Measurements from ENCODE around the gene LRRC1.
"Not testable (repeated sequence)": the region's sequence is repeated elsewhere in the genome, so short reads cannot be mapped to it uniquely, and the experiment has no call there.

Gene LRRC1

DNA sequence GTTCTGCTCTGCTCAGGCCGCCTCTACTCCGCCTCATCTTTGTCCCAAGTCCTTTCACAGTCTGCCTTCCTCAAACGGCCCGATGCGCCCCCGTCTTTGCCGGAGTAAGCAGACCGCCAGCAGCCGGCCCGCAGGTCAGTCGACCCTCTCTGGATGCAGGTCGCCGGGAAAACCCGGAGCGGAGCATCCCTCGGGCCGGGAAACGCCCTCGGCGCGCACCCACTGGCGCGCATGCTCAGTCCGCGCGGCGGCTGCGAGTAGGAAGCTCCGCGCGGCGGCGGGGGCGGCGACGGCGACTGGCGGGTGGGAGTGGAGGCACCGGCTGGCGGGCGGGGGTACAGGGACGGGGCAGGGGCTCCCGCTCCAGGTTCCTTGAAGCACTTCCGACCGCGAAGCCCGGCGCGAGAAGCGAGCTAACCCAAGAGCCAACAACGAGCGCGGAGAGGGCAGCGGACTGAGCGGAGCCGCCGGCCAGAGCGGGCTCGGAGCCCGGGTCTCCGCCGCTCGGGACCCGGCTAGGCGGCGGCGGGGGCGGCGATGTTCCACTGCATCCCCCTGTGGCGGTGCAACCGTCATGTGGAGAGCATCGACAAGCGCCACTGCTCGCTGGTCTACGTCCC lies at the start of gene LRRC1:
TSS of gene LRRC1 (plus strand) at position 286 of the 620 bp plus-strand sequence. CDS start at position 538, 252 bp downstream.
- DNase-seq: peak; percentile 88 to 89

GRCh38 chr6:53746442-53747103 lies 48.2 kb upstream of the LRRC1 start:
- no peak for DNase-seq

GRCh38 chr6:53750052-53750650 lies 44.7 kb upstream of the LRRC1 start:
- no peak for DNase-seq

GRCh38 chr6:53751417-53751816 lies 43.4 kb upstream of the LRRC1 start:
- DNase-seq: no peak

DNA sequence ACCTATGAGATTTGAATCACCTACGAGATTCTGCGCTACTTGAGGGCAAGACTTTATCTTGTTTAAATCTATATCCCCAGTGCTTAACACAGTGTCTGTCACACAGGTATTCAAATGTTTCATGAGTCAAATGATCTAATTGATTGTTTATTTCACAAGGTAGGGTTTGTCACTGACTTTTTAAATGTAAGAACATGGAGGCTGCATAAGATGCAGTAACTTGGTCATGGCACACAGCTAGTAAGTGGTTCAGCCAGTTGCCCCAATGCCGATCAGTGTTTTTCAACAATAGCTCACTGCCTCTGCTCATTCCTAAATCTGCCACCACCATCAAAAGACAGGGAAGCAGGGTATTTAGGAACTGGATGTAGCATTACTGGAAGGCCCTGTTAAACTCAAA lies 42.4 kb upstream of the LRRC1 start:
- no peak for DNase-seq

- DNase-seq: no peak
These were observed 41.9 kb upstream of the LRRC1 start for GRCh38 chr6:53752856-53753255.

GRCh38 chr6:53754330-53754729 lies 40.5 kb upstream of the LRRC1 start:
- no peak for DNase-seq

DNA sequence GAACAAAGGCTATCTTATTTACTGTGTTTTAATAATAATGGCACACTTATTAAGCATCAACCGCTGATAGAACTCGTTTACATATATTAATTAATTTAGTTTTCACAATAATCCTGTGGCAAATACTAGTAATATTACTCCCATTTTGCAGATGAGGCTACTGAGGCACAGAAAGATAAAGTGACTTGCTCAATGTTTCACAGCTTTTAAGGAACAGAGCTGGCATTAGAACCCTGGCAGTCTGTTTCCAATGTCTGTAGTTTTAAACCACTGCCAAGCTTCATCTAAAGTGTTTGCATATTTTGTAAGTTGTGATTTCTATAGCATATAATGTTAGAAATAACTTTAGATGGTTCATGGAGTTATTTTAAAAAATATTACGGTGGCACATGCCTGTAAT lies 38.4 kb upstream of the LRRC1 start:
- DNase-seq: no peak

GRCh38 chr6:53758496-53758895 lies 36.3 kb upstream of the LRRC1 start:
- DNase-seq: no peak

GRCh38 chr6:53761036-53761435 lies 33.8 kb upstream of the LRRC1 start:
- DNase-seq: no peak

- DNase-seq: no peak
These were observed 29.5 kb upstream of the LRRC1 start for GRCh38 chr6:53765270-53765669.

DNA sequence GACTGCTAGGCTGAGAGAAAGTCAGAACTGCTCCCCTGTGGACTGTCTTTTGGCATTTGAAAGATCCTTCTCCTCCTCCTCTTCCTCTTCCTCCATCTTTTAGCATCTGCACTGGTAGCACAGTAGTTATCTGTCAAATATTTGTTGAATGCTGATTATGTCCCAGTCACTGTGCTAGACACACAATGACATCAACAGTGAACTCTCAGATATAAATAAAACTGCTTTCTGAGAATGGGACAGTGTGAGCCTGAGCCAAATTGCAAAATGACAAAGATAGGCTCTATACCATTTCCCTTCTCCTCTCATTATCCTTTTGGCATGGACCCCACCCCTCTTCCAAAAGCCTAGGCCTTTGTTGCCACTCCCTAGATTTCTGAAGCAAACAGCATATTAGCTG lies 27.9 kb upstream of the LRRC1 start:
- DNase-seq: no peak

- no peak for DNase-seq
These were observed 26.9 kb upstream of the LRRC1 start for GRCh38 chr6:53767941-53768340.

- no peak for DNase-seq
These were observed 26.2 kb upstream of the LRRC1 start for GRCh38 chr6:53768636-53769035.

DNA sequence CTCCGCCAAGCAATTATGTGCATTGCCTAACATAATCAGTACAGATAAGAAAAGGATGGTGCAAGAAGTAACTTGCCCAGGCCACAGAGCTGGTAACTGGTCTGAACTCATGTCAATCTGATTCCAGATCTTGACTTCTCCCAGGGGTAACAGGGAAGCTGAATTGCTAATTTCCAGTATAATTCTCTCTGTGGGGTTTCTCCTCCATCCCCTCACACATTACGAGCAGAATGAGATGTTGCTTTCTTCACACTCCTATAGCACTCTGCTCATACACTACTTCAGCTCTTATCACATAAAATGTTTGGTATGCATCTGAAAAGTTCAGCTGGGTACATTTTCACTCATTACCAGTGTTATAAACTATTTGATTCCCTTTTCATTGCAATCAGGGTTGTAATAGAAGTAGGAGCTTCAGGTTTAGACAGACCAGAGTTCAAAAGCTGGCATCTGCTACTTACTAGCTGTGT lies 24.0 kb upstream of the LRRC1 start:
- no peak for DNase-seq

- no peak for DNase-seq
These were observed 22.8 kb upstream of the LRRC1 start for GRCh38 chr6:53771785-53772624.

DNA sequence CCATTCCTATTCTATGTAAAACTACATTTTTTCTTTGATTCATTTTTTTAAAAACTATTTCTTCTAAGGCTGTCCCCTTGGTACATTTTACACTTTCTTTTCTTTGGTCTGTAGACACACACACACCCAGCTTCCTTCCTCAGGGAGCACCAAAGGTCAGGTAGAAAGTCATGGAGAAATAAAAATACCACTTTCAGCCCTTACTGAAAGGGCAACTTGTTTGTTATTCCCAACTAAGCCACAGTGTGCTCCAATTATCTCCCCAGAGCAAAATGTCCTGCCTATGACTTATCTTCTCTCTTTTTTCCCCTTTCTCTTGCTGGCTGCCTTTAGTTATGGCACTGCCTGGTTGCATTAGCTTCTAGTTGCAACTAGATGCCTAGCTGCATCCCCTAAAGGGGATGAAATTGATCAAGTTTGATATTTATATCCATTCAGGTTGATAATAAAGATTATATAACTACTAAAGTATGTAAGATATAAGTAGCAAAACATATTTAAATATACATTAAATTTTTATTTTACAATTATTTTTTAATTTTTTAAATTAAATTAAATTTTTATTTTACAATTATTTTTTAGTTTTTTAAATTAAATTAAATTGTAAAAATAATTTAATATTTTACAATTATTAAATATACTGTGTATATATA lies 21.6 kb upstream of the LRRC1 start:
- DNase-seq: no peak

DNA sequence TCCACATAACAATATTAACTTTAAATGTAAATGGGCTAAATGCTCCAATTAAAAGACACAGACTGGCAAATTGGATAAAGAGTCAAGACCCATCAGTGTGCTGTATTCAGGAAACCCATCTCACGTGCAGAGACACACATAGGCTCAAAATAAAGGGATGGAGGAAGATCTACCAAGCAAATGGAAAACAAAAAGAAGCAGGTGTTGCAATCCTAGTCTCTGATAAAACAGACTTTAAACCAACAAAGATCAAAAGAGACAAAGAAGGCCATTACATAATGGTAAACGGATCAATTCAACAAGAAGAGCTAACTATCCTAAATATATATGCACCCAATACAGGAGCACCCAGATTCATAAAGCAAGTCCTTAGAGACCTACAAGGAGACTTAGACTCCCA lies 18.7 kb upstream of the LRRC1 start:
- DNase-seq: not testable (repeated sequence)

GRCh38 chr6:53784991-53785390 lies 9.8 kb upstream of the LRRC1 start:
- not testable (repeated sequence) for DNase-seq

DNA sequence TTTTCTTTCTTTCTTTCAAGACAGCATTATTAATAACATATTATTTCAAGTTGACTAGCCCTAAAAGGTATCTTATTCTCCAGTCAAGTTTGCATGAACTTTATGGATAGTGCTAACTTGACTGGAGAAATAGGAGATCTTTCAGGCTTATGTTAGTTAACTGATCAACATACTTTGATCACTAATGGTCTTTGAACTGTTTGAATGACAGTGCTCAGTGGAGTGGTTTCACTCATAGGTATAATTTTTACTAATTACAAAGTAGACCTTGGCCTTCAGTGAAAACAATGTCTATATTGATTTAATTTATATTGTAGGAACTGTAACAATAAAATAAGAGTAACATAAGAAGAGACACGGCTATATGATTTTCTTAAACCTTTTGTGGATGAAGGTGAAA lies 8.0 kb upstream of the LRRC1 start:
- DNase-seq: no peak

DNA sequence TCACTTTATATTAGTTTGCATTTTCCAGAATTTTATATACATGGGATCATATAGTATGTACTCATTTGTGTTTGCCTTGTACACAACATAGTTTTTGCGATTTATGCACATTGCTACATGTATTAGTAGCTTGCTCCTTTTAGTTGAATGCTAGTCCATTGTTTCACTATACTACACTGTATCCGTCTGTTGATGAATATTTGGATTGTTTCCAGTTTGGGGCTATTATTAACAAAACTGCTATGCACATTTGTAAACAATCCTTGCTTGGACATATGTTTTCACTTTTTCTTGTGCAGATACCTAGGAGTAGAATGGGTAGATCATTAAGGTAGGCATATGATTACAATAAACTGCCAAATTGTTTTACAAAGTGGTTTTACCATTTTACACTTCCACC lies 3.9 kb upstream of the LRRC1 start:
- DNase-seq: no peak

DNA sequence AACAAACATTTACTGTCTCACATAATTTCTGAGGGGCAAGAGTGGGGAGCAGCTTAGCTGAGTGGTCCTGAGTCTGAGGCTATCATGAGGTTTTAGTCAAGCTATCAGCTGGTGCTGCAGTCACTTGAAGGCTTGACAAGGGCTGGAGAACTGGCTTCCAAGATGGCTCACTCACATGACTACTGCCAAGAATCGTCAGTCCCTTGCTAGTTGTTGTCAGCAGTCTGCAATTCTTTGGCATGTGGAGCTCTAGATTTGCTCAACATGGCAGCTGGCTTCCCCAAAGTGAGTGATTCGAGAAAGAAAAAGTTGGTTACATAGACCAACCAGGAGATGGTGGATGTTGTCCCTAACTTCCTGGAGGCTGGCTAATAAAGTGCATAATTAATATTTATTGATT lies 2.8 kb upstream of the LRRC1 start:
- no peak for DNase-seq

DNA sequence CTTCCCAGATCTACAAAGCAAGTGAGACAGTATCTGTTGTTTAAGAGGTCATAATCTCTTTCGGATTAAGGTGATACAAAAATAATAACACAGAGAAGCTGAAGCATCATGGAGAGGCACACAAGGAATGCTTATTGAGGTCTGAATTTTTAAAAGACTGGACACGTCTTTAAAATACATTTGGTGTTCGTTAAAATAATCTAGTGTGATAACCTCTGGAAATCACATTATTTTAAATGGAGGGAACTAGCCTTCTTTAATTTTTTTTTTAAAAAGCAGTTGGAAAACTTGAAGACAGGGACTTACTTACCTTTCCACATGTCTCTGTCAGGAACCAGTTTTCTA lies 1.9 kb upstream of the LRRC1 start:
- no peak for DNase-seq
